OCI-LY3 (cell line): ENCODE data around the gene ERCC5.
A peak's percentile ranks its signal among the peaks of the same experiment; 100 is the strongest.

Source experiments
- CTCF ChIP-seq: fragments of 200-600, 300-600 bp; sonication (generic); IDR thresholded peaks from 2 replicates; pipeline ENCODE4 v1.5.1; 2014; ENCODE audit warnings: antibody characterized with exemption, low read length, low read depth
- EZH2phosphoT487 ChIP-seq: fragments of 200-600 bp; shearing (Covaris generic); IDR thresholded peaks from 2 replicates; pipeline ENCODE4 v1.6.1; 2018; ENCODE audit warnings: antibody characterized with exemption, mixed run types, low read depth

- TF ChIP-seq CTCF, result peak; percentile 76
- TF ChIP-seq EZH2phosphoT487, result no peak
Measured at GRCh38 chr13:102800145-102801041, 45.4 kb upstream of the ERCC5 start.
